ENCODE results near the gene SPTBN4. TPM values are rescaled to one million over a fixed set of nuclear protein-coding genes. Genes with fewer than 3 reads are reported as not detected.
"Not testable (repeated sequence)": the region's sequence is repeated elsewhere in the genome, so short reads cannot be mapped to it uniquely, and the experiment has no call there.

SPTBN4 gene
- total and polyA plus RNA-seq, 2 donors: 1.7 to 3.8 TPM

DNA sequence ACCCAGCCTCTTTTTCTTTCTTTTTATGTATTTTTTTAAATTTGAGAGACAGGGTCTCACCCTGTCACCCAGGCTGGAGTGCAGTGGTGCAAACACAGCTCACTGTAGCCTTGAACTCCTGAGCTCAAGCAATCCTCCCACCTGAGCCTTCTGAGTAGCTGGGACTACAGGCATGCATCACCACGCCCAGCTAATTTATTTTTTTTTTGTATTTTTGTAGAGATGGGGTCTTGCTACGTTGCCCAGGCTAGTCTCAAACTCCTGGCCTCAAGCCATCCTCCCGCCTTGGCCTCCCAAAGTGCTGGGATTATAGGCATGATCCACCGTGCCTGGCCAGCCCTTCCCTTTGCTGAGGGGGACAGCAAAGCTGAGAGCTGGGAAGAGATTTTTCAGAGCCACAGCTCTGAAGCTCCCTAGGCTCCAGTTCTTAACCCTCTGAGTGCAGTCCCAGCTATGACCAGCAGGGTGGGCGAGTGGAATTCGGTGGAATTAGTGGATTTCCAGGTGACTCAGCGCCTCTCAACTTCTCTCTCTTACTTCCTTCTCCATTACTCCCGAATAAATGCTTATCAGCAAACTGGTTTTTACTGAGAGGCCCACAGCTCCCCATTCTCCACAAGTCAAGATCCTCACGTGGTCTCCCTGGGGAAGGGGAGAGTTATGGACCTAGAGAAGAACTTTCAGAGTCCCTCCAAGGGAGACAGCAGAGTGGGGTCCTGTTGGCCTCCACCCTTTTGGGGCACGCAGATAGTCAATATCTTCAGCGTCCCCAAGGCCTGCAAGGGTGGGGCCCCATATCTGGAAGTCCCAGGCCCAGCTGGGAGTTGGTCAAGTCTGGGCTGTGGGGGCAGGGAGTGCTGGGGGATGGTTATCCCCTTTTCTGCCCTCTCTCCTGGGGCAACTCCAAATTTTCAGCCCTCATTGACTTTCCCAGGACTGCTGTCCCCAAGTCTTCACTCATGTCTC, 2.5 kb upstream of the SPTBN4 start:
- WGBS: 19% methylated on average over 11 of the region's 11 CpGs
- no peaks in the 10 kb centered on the region for H3K36me3 ChIP-seq (ENCODE audit: insufficient read depth)

GRCh38 chr19:40465025-40465556, 1.7 kb upstream of the SPTBN4 start:
- WGBS: 13% methylated on average over 11 of the region's 11 CpGs
- DNase-seq (ENCODE audit: extremely low spot score): no peak
- peaks cover 2% of the 10 kb centered on the region for H3K4me1 ChIP-seq (ENCODE audit: insufficient read depth)
- H3K4me3 ChIP-seq (ENCODE audit: low read depth, low read length): peak overlapping the region; percentile 51
- H3K36me3 ChIP-seq (ENCODE audit: insufficient read depth): no peaks in the 10 kb centered on the region
- H3K27ac ChIP-seq (ENCODE audit: low read depth): peak overlapping the region; percentile 68

More for the DNA sequence above, 2.5 kb upstream of the SPTBN4 start:
- Histone ChIP-seq H3K4me1 (ENCODE audit: insufficient read depth) (peaks cover 2% of the 10 kb centered on the region), H3K4me3 (ENCODE audit: low read depth, low read length) (no peak overlapping the region), H3K27ac (ENCODE audit: low read depth) (peak overlapping the region; percentile 68)
- DNase-seq (ENCODE audit: extremely low spot score): no peak

DNA sequence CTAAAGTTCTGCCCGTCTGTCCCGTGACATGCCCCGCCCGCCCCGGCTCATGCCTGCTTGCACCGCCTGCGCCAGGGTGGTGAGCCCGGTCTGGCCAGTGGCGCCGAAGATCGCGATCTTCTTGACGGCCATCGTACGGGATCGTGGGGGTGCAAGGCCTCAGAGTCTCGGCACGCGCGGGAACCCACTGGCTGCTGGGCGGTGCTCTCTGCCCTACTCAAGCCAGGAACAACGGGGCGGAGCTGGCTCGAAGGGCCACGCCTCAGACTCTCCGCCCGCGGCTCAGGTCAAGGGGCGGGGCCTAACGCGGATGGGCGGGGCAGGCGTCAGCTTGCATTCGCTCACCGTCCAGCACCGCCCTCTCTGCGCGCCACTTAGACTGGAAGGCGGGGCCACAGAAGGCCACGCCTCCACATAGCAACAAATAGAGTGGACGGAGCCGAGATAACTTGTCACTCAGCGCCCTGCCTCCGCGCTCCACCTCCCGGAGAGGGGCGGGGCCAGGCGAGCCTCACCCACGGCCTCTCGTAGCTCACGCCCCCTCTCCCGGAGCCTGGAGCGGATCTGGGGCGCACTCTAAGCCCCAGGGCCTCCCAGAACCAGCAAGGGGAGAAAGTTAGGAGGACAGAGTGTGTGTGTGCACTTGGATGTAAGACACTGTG, 1.1 kb upstream of the SPTBN4 start, which contains the start of gene BLVRB:
Gene BLVRB, minus strand, starts transcription at position 189 of the 662 bp plus-strand sequence. Its CDS starts 57 bp downstream, at position 132.
- H3K4me3 ChIP-seq (ENCODE audit: low read depth, low read length): peak within 1 kb of the TSS; percentile 61
- under 1% methylated on average over 54 of the region's 54 CpGs for WGBS
- H3K36me3 ChIP-seq (ENCODE audit: insufficient read depth): no peaks in the 10 kb centered on the region
- DNase-seq (ENCODE audit: extremely low spot score): peak; percentile 96
- H3K4me1 ChIP-seq (ENCODE audit: insufficient read depth): peaks cover 2% of the 10 kb centered on the region
- H3K27ac ChIP-seq (ENCODE audit: low read depth): peak within 1 kb of the TSS; percentile 68

DNA sequence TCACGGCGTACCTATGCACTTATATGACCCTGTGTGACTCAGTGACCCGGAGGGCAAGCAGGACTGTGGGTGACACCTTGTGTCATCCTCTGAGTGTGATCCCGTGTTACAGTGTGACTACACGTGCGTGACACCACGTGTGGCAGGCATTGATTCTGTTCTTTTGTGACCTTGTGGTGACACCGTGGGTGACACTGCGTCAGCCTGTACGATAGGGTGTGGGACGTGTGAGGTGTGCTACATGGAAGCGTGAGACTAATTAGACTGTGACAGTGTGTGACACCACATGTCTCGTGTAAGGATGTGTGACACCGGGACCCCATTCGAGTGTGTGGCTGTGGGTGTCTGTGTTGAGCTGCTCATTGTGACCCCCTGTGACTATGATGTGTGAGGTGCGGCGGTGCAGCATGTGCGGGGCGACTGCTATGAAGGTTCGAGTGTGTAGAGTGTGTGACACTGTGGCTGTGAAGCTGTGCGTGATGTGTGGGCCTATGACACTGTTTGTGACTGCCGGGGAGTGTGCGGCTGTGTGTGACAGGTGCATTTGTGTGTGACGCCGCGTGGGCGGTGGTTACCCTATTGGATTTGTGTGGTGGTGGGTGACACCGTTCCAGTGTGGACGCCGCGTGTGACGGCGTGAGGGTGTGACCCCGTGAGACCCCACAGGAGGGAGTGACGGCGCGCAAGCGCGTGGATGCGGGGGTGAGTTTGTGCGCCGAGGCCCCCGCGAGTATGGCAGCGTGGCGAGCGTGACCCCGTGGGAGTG, 399 bp upstream of the SPTBN4 start:
- Histone ChIP-seq H3K4me1 (ENCODE audit: insufficient read depth) (peaks cover 2% of the 10 kb centered on the region), H3K36me3 (ENCODE audit: insufficient read depth) (no peaks in the 10 kb centered on the region), H3K27ac (ENCODE audit: low read depth) (no peak overlapping the region), H3K4me3 (ENCODE audit: low read depth, low read length) (peak overlapping the region; percentile 61)
- DNase-seq (ENCODE audit: extremely low spot score): no peak
- 19% methylated on average over 48 of the region's 48 CpGs for WGBS

DNA sequence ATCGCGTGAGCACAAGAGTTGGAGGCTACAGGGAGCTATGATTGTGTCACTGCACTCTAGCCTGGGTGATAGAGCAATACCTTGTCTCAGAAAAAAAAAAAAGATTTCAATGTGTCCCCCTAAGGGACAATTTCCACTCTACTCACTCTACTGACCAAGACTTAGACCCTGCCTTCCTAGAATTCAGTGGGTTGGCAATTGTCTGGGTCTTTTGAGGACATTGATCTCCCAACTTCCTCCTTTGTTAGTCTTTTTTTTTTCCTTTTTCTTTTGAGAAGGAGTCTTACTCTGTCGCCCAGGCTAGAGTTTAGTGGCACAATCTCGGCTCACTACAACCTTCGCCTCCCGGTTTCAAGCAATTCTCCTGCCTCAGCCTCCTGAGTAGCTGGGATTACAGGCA, 2.2 kb downstream of the SPTBN4 start:
- WGBS: 96% methylated on average over 6 of the region's 6 CpGs

GRCh38 chr19:40471111-40471510, 4.3 kb downstream of the SPTBN4 start:
- no peak overlapping the region for H3K4me3 ChIP-seq (ENCODE audit: low read depth, low read length)
- no peak overlapping the region for H3K27ac ChIP-seq (ENCODE audit: low read depth)
- DNase-seq (ENCODE audit: extremely low spot score): no peak
- peaks cover 2% of the 10 kb centered on the region for H3K4me1 ChIP-seq (ENCODE audit: insufficient read depth)
- H3K36me3 ChIP-seq (ENCODE audit: insufficient read depth): no peaks in the 10 kb centered on the region
- 98% methylated on average over 3 of the region's 3 CpGs for WGBS

More for the DNA sequence above, 2.2 kb downstream of the SPTBN4 start:
- no peak overlapping the region for H3K4me3 ChIP-seq (ENCODE audit: low read depth, low read length)
- no peak overlapping the region for H3K27ac ChIP-seq (ENCODE audit: low read depth)
- no peak for DNase-seq (ENCODE audit: extremely low spot score)
- no peaks in the 10 kb centered on the region for H3K36me3 ChIP-seq (ENCODE audit: insufficient read depth)
- H3K4me1 ChIP-seq (ENCODE audit: insufficient read depth): peaks cover 2% of the 10 kb centered on the region

DNA sequence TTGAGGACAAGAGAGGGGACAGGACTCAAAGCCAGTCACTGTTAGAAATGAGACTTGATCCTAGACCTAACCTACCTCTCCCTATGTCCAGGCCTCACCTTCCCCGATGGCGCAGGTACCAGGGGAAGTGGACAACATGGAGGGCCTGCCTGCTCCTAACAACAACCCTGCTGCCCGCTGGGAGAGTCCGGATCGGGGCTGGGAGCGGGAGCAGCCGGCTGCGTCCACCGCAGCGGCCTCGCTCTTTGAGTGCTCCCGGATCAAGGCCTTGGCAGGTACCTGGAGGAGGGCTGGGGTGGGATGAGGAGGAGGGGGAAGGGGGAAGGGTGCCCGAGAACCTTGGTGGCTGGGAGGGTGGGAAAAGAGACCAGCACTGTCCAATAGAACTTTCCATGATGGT, 5.7 kb downstream of the SPTBN4 start:
- Histone ChIP-seq H3K4me3 (ENCODE audit: low read depth, low read length) (no peak overlapping the region), H3K27ac (ENCODE audit: low read depth) (no peak overlapping the region), H3K4me1 (ENCODE audit: insufficient read depth) (peaks cover under 1% of the 10 kb centered on the region), H3K36me3 (ENCODE audit: insufficient read depth) (no peaks in the 10 kb centered on the region)
- no peak for DNase-seq (ENCODE audit: extremely low spot score)
- WGBS: 90% methylated on average over 13 of the region's 13 CpGs

GRCh38 chr19:40474737-40475136, 7.9 kb downstream of the SPTBN4 start:
- no peak for DNase-seq (ENCODE audit: extremely low spot score)
- WGBS: 94% methylated on average over 4 of the region's 4 CpGs
- Histone ChIP-seq H3K4me1 (ENCODE audit: insufficient read depth) (no peaks in the 10 kb centered on the region), H3K36me3 (ENCODE audit: insufficient read depth) (no peaks in the 10 kb centered on the region), H3K4me3 (ENCODE audit: low read depth, low read length) (no peak overlapping the region), H3K27ac (ENCODE audit: low read depth) (no peak overlapping the region)

DNA sequence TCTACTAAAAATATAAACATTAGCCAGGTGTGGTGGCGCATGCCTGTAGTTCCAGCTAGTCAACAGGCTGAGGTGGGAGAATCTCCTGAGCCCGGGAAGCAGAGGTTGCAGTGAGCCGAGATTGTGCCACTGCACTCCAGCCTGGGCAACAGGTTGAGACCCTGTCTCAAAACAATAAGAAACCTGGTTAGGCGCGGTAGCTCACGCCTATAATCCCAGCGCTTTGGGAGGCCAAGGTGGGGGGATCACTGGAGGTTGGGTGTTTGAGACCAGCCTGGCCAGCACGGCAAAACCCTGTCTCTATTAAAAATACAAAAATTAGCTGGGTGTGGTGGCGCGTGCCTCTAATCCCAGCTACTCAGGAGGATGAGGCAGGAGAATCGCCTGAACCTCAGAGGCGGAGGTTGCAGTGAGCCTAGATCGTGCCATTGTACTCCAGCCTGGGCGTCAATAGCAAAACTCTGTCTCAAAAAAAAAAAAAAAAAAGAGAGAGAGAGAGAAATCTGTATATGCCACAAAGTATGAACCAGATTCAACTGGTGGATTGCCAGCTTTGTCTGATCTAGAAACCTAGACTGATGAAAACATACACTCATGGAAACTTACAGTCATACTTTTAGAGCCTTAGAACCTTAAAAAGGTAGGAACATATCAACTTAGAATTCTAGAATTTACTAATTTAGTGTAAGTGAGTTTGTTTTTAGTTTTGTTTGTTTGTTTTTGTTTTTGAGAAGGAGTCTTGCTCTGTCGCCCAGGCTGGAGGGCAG, 9.3 kb downstream of the SPTBN4 start:
- H3K27ac ChIP-seq (ENCODE audit: low read depth); H3K4me3 ChIP-seq (ENCODE audit: low read depth, low read length); DNase-seq (ENCODE audit: extremely low spot score); H3K4me1 ChIP-seq (ENCODE audit: insufficient read depth); H3K36me3 ChIP-seq (ENCODE audit: insufficient read depth): not testable (repeated sequence)
- WGBS: 87% methylated on average over 15 of the region's 15 CpGs

DNA sequence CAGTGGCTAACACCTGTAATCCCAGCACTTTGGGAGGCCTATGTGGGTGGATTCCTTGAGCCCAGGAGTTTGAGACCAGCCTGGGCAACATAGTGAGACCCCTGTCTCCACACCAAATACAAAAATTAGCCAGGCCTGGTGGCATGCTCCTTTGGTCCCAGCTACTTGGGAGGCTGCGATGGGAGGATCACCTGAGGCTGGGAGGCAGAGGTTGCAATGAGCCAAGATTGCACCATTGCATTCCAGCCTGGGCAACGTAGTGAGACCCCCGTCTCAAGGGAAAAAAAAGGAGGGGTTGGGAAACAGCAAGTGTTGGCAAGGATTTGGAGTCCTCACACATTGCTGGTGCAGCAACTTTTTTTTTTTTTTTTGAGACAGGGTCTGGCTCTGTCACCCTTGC, 19.2 kb downstream of the SPTBN4 start:
- 90% methylated on average over 3 of the region's 3 CpGs for WGBS
- H3K4me1 ChIP-seq (ENCODE audit: insufficient read depth): no peaks in the 10 kb centered on the region
- H3K36me3 ChIP-seq (ENCODE audit: insufficient read depth): no peaks in the 10 kb centered on the region
- no peak for DNase-seq (ENCODE audit: extremely low spot score)
- H3K27ac ChIP-seq (ENCODE audit: low read depth): no peak overlapping the region
- no peak overlapping the region for H3K4me3 ChIP-seq (ENCODE audit: low read depth, low read length)

DNA sequence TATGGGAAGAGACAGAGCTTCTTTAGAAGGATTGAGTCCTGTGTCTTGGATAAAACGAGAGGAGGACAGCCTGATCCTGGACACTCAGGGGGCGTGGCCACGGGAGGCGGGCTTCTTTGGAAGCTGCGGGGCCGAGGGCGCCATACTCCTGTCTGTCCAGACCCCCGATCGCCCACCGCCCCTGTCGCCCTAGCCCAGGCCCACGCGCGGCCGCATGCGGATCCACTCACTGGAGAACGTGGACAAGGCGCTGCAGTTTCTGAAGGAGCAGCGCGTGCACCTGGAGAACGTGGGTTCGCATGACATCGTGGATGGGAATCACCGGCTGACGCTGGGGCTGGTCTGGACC, 23.1 kb downstream of the SPTBN4 start:
- H3K36me3 ChIP-seq (ENCODE audit: insufficient read depth): no peaks in the 10 kb centered on the region
- no peak for DNase-seq (ENCODE audit: extremely low spot score)
- WGBS: 58% methylated on average over 25 of the region's 25 CpGs
- H3K4me1 ChIP-seq (ENCODE audit: insufficient read depth): no peaks in the 10 kb centered on the region
- no peak overlapping the region for H3K4me3 ChIP-seq (ENCODE audit: low read depth, low read length)
- H3K27ac ChIP-seq (ENCODE audit: low read depth): no peak overlapping the region

- 91% methylated on average over 3 of the region's 3 CpGs for WGBS
These were observed 25.5 kb downstream of the SPTBN4 start for GRCh38 chr19:40492274-40492673.

DNA sequence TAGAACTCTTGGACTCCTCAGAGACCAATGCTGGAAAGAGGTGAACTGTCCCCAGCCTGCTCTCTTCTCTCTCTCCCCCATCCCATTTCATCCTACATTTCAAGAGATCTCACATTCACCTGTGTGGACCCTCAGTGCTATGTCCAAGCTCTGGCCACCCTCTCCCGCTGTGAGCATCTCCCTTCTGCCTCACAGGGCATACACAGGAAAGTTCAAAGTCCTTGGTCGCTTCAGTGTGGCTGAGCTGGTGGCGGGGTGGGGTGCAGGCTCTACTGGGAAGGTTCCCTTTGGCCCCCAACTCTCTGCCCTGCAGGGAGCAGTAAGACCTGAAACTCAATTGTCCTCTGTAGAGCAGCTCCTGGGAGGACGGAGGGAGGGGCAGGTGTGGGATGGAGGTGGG, 27.0 kb downstream of the SPTBN4 start:
- Histone ChIP-seq H3K4me3 (ENCODE audit: low read depth, low read length) (no peak overlapping the region), H3K36me3 (ENCODE audit: insufficient read depth) (no peaks in the 10 kb centered on the region), H3K27ac (ENCODE audit: low read depth) (no peak overlapping the region), H3K4me1 (ENCODE audit: insufficient read depth) (no peaks in the 10 kb centered on the region)
- WGBS: 59% methylated on average over 4 of the region's 4 CpGs
- DNase-seq (ENCODE audit: extremely low spot score): no peak

More at GRCh38 chr19:40492274-40492673, 25.5 kb downstream of the SPTBN4 start:
- no peak overlapping the region for H3K27ac ChIP-seq (ENCODE audit: low read depth)
- H3K4me3 ChIP-seq (ENCODE audit: low read depth, low read length): no peak overlapping the region
- DNase-seq (ENCODE audit: extremely low spot score): no peak
- H3K36me3 ChIP-seq (ENCODE audit: insufficient read depth): no peaks in the 10 kb centered on the region
- H3K4me1 ChIP-seq (ENCODE audit: insufficient read depth): no peaks in the 10 kb centered on the region

Measured in urinary bladder (tissue), 4 donors.